SIG-M5 (cell line): Measurements from ENCODE around the gene CSTA.
A peak's percentile ranks its signal among the peaks of the same experiment; 100 is the strongest.
"Not testable (repeated sequence)": the region's sequence is repeated elsewhere in the genome, so short reads cannot be mapped to it uniquely, and the experiment has no call there.

Experiments
- DNase-seq: peaks from one replicate; lab custom pipeline; 2025; lab: John Stamatoyannopoulos, UW

Gene CSTA

GRCh38 chr3:122322095-122323075 is 2.7 kb upstream of the CSTA start:
- peak; percentile 27 for DNase-seq

GRCh38 chr3:122325769-122326168 is 721 bp downstream of the CSTA start:
- no peak for DNase-seq

- no peak for DNase-seq
These were observed 6.8 kb downstream of the CSTA start for GRCh38 chr3:122331886-122332285.

GRCh38 chr3:122332551-122332950 is 7.5 kb downstream of the CSTA start:
- DNase-seq = no peak

- DNase-seq = no peak
These were observed 17.8 kb downstream of the CSTA start for GRCh38 chr3:122342803-122343202.

- DNase-seq = no peak
These were observed 18.6 kb downstream of the CSTA start for GRCh38 chr3:122343654-122344053.

- no peak for DNase-seq
These were observed 24.1 kb downstream of the CSTA start for GRCh38 chr3:122349171-122349570.

- DNase-seq = no peak
These were observed 25.9 kb downstream of the CSTA start for GRCh38 chr3:122350814-122351418.

GRCh38 chr3:122351612-122352011 is 26.6 kb downstream of the CSTA start:
- no peak for DNase-seq

- no peak for DNase-seq
These were observed 28.2 kb downstream of the CSTA start for GRCh38 chr3:122353215-122353614.

- no peak for DNase-seq
These were observed 28.9 kb downstream of the CSTA start for GRCh38 chr3:122353893-122354401.

GRCh38 chr3:122355612-122356011 is 30.6 kb downstream of the CSTA start:
- DNase-seq = no peak

- no peak for DNase-seq
These were observed 31.4 kb downstream of the CSTA start for GRCh38 chr3:122356402-122356801.

GRCh38 chr3:122357828-122358702 is 33.0 kb downstream of the CSTA start:
- DNase-seq = no peak

- DNase-seq = no peak
These were observed 33.6 kb downstream of the CSTA start for GRCh38 chr3:122358703-122359032.

GRCh38 chr3:122362026-122362425 is 37.0 kb downstream of the CSTA start:
- no peak for DNase-seq

GRCh38 chr3:122364490-122364889 is 39.4 kb downstream of the CSTA start:
- DNase-seq = no peak

- no peak for DNase-seq
These were observed 40.0 kb downstream of the CSTA start for GRCh38 chr3:122365073-122365472.

- DNase-seq = not testable (repeated sequence)
These were observed 40.7 kb downstream of the CSTA start for GRCh38 chr3:122365582-122366378.

- no peak for DNase-seq
These were observed 41.3 kb downstream of the CSTA start for GRCh38 chr3:122366379-122366749.

GRCh38 chr3:122374034-122374433 is 49.0 kb downstream of the CSTA start:
- no peak for DNase-seq
